Calu3 (cell line): ENCODE data around the gene ATP1A3. TPM values are rescaled to one million over a fixed set of nuclear protein-coding genes. Genes with fewer than 3 reads are reported as not detected.

ENCODE experiments used
- BruUV-seq: library from RNA; stranded (reverse); fragments of 400-500 nt; replicated peaks from 2 replicates; lab custom pipeline; 2021; lab: Mats Ljungman, UMichigan
- CTCF ChIA-PET: fragments of 300-600 bp; sonication (Branson Sonifier 250); formaldehyde crosslinking; loops from one replicate; lab custom pipeline; 2022; ENCODE audit warnings: antibody characterized with exemption; lab: Charles Lee
- DNase-seq: peaks from one replicate; pipeline ENCODE4 v3.0.0; 2022
- H3K27ac Mint-ChIP-seq: one replicate; pipeline ENCODE4 v1.8.0; 2022; ENCODE audit warnings: mixed read lengths; ENCODE audit not compliant: unreplicated experiment
- H3K27me3 Mint-ChIP-seq: one replicate; pipeline ENCODE4 v1.8.0; 2022; ENCODE audit warnings: mixed read lengths; ENCODE audit not compliant: unreplicated experiment
- H3K36me3 Mint-ChIP-seq: one replicate; pipeline ENCODE4 v1.8.0; 2022; ENCODE audit warnings: mild to moderate bottlenecking, moderate library complexity, mixed read lengths; ENCODE audit not compliant: insufficient read depth, unreplicated experiment
- H3K4me1 Mint-ChIP-seq: one replicate; pipeline ENCODE4 v1.8.0; 2022; ENCODE audit warnings: mild to moderate bottlenecking, low read depth, mixed read lengths; ENCODE audit not compliant: unreplicated experiment
- H3K4me3 Mint-ChIP-seq: one replicate; pipeline ENCODE4 v1.8.0; 2022; ENCODE audit warnings: mild to moderate bottlenecking, low read depth, moderate library complexity, mixed read lengths; ENCODE audit not compliant: unreplicated experiment
- H3K9me3 Mint-ChIP-seq: one replicate; pipeline ENCODE4 v1.8.0; 2022; ENCODE audit warnings: low read depth, mixed read lengths; ENCODE audit not compliant: unreplicated experiment
- intact Hi-C: fragments of 100-400 bp; cut with micrococcal nuclease; formaldehyde crosslinking; loops from one replicate; pipeline ENCODE4 v1.10.0; 2022; ENCODE audit not compliant: unreplicated experiment
- total RNA-seq: library from RNA; stranded (reverse); gene quantifications from 2 replicates; pipeline ENCODE4 v1.2.3, GENCODE V29; 2022
- TF ChIP-seq, protein P1 (sequence below): fragments of 200-600 bp; IDR thresholded peaks from one replicate; pipeline ENCODE4 v1.8.0; 2022; ENCODE audit warnings: antibody characterized with exemption; ENCODE audit not compliant: unreplicated experiment

The ATP1A3 gene
- total RNA-seq, 1 experiment from 2014 or later = 1.7 TPM

DNA sequence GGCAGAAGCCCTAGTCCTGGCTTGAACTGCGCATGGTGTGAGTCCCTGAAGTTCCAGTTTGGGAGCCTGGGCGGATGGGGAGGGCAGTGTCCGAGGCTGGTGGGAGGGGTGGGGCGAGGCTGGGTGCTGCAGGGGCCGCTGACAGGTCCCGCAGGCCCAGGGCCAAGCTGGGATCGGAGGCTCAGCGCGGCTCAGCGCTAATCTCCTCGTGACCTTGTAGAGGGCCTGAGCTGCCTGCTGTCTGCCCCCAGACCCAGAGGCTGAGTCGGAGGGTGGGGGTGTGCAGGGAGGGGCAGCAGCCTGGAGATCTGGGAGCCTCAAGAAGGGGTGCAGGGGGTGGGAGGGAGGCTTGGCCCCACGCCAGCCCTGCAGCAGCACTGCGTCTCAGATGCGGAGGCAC, 3.0 kb downstream of the ATP1A3 start:
- no TSS peak for BruUV-seq
- no peak overlapping the region for H3K27ac Mint-ChIP-seq
- TF ChIP-seq, protein P1, sequence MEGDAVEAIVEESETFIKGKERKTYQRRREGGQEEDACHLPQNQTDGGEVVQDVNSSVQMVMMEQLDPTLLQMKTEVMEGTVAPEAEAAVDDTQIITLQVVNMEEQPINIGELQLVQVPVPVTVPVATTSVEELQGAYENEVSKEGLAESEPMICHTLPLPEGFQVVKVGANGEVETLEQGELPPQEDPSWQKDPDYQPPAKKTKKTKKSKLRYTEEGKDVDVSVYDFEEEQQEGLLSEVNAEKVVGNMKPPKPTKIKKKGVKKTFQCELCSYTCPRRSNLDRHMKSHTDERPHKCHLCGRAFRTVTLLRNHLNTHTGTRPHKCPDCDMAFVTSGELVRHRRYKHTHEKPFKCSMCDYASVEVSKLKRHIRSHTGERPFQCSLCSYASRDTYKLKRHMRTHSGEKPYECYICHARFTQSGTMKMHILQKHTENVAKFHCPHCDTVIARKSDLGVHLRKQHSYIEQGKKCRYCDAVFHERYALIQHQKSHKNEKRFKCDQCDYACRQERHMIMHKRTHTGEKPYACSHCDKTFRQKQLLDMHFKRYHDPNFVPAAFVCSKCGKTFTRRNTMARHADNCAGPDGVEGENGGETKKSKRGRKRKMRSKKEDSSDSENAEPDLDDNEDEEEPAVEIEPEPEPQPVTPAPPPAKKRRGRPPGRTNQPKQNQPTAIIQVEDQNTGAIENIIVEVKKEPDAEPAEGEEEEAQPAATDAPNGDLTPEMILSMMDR = no peak
- H3K4me1 Mint-ChIP-seq = no peaks in the 10 kb centered on the region
- intact Hi-C loops = loop anchor here (10.0 kb wide), 1 partner anchor 104 kb away; no protein-coding TSS in a partner anchor
- peaks cover 5% of the 10 kb centered on the region for H3K36me3 Mint-ChIP-seq
- peak; percentile 25 for DNase-seq
- no peak overlapping the region for H3K4me3 Mint-ChIP-seq
- CTCF ChIA-PET = interaction anchor here (0.6 to 0.7 kb wide), 2 partner anchors 108 to 594 kb away, joined by 3 to 10 read pairs; no protein-coding TSS in a partner anchor
- peaks cover 17% of the 10 kb centered on the region for H3K27me3 Mint-ChIP-seq
- H3K9me3 Mint-ChIP-seq = no peaks in the 10 kb centered on the region

DNA sequence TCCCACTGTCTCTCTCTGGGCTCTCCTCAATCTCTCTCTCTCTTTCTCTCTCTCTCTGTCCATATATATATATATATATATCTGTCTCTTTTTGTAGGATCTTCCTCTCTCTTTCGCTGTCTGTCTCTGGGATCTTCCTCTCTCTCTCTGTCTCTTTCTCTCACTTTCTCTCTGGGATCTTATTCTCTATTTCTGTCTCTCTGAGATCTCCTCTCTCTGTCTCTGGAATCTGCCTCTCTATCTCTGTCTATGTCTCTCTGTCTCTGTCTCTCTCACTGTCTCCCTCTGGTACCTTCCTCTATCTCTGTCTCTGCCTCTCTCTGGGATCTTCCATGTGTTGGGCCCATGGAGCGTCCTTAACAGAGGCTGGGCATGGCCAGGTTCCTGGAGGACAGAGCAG, 3.4 kb downstream of the ATP1A3 start:
- TF ChIP-seq, protein P1 = no peak
- Mint-ChIP-seq H3K4me3 (no peak overlapping the region), H3K4me1 (no peaks in the 10 kb centered on the region), H3K27ac (no peak overlapping the region), H3K27me3 (peaks cover 15% of the 10 kb centered on the region), H3K9me3 (no peaks in the 10 kb centered on the region), H3K36me3 (peaks cover 4% of the 10 kb centered on the region)
- DNase-seq = no peak
- CTCF ChIA-PET = interaction anchor here (0.7 kb wide), 1 partner anchor 108 kb away, joined by 3 read pairs; no protein-coding TSS in a partner anchor
- BruUV-seq = no TSS peak
- intact Hi-C loops = loop anchor here (10.0 kb wide), 1 partner anchor 104 kb away; no protein-coding TSS in a partner anchor

DNA sequence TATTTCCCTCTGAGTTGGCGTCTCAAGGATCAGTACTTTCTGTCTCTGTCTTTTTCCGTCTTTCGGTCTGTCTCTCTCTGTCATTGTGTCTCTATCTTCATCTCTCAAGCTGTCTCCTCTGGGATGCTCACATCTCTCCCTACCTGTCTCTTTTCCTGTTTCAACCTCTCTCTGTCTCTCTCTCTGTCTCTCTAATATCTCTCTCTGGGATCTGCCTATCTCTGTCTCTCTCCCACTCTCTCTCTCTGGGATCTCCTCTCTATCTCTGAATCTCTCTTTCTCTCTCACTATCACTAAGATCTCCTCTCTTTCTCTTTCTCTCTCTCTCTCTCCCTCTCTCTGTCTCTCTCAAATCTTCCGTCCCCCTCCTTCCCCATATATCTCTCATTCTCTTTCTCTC, 4.0 kb downstream of the ATP1A3 start:
- CTCF ChIA-PET = interaction anchor here (1.2 kb wide), 1 partner anchor 23 kb away, joined by 6 read pairs; no protein-coding TSS in a partner anchor
- Mint-ChIP-seq H3K36me3 (no peaks in the 10 kb centered on the region), H3K27me3 (peaks cover 15% of the 10 kb centered on the region), H3K4me1 (no peaks in the 10 kb centered on the region), H3K9me3 (no peaks in the 10 kb centered on the region), H3K4me3 (no peak overlapping the region), H3K27ac (no peak overlapping the region)
- intact Hi-C loops = loop anchor here (10.0 kb wide), 1 partner anchor 105 kb away; no protein-coding TSS in a partner anchor
- DNase-seq = no peak
- TF ChIP-seq, protein P1 = no peak
- BruUV-seq = no TSS peak

DNA sequence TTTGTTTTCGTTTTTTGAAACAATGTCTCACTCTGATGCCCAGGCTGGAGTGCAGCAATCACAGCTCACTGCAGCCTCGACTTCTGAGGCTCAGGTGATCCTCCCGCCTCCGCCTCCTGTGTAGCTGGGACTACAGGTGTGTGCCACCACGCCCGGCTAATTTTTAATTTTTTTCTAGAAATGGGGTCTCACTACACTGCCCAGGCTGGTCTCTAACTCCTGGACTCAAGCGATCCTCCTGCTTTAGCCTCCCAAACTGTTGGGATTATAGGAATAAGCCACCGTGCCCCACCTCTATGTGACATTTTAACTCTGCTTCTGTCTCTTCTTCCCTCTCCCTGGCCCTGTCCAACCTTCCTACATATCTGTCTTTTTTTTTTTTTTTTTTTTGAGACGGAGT, 5.1 kb downstream of the ATP1A3 start:
- Mint-ChIP-seq H3K9me3 (no peaks in the 10 kb centered on the region), H3K4me1 (no peaks in the 10 kb centered on the region), H3K36me3 (no peaks in the 10 kb centered on the region), H3K4me3 (no peak overlapping the region), H3K27ac (no peak overlapping the region), H3K27me3 (peaks cover 16% of the 10 kb centered on the region)
- BruUV-seq = no TSS peak
- CTCF ChIA-PET = interaction anchor here (1.2 kb wide), 1 partner anchor 24 kb away, joined by 6 read pairs; no protein-coding TSS in a partner anchor
- no peak for DNase-seq
- intact Hi-C loops = no loop called here
- TF ChIP-seq, protein P1 = no peak
